VCaP (cell line): ENCODE data around the gene PRSS3.
A peak's percentile ranks its signal among the peaks of the same experiment; 100 is the strongest.

ENCODE experiments used
- H3K27ac ChIP-seq: fragments of 450-650 bp; 2 replicates; pipeline ENCODE4 v1.5.1; 2017
- CTCF ChIP-seq: fragments of 450-650 bp; conservative IDR thresholded peaks from 2 replicates; pipeline ENCODE4 v1.5.1; 2017; ENCODE audit warnings: mild to moderate bottlenecking, moderate library complexity

Gene PRSS3

DNA sequence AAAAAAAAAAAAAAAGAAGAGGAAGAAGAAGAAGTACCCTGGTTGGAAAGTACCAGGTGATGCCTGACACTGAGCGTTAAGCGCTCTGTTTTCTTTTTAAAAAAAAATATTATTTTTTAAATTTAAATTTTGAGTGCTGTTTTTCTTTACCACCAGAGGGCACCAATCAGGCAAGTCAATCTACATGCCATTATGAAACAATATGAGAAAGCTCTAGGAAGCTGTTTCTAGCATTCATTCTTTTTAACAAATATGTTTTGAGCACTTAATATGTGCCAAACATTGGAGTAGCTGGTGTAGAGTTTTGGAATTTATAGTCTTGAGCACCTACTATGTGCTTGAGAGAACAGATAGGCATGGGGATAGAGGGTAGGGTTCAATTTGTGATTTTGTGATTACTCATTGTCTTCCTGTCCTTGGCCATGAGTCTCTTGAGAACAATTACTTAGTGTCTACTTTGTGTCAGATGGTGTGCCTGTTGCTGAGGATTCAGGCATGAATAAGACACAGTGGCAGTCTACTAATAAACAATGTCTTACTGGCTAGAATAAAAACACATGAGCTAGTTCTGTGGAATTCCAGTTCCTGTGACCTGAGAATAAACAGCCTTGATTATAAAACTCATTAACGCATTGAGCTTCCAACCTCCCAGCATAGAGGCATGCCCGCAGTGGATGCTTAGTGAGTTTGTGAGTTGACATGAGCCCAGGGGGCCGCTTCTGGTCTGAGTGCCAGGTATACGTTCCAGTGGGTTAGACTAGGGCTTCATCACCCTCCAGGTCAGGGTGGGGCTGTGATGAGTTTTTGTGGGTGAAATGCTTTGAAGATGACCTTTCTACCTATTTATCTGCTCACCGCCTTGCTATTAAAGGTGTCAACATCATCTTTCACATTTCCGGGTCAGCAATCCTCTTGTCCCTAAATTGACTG lies 18.6 kb downstream of the PRSS3 start:
- H3K27ac ChIP-seq: no peak overlapping the region
- peak; percentile 88 for TF ChIP-seq CTCF

DNA sequence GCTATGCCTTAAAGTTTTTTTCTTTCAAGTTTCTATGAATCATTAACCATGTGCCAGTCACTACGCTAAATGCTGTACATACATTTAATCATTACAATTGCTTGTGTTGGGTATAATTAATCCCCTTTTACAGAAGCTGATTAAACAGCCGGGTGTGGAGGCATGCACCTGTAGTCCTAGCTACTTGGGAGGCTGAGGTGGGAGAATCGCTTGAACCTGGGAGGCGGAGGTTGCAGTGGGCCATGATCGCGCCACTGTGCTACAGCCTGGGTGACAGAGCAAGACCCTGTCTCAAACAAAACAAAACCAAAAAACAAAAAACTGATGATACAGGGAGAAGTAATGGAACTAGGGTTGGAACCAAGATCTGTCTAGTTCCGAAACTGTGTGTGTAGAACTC lies 20.4 kb downstream of the PRSS3 start:
- TF ChIP-seq CTCF: no peak
- H3K27ac ChIP-seq: peak overlapping the region; percentile 100

GRCh38 chr9:33816327-33817252 lies 21.2 kb downstream of the PRSS3 start, which contains the start of gene UBE2R2:
Gene UBE2R2 (plus strand): TSS chr9:33817160. CDS start chr9:33817758, 598 bp downstream.
- no peak for TF ChIP-seq CTCF
- H3K27ac ChIP-seq: peak within 1 kb of the TSS; percentile 100

DNA sequence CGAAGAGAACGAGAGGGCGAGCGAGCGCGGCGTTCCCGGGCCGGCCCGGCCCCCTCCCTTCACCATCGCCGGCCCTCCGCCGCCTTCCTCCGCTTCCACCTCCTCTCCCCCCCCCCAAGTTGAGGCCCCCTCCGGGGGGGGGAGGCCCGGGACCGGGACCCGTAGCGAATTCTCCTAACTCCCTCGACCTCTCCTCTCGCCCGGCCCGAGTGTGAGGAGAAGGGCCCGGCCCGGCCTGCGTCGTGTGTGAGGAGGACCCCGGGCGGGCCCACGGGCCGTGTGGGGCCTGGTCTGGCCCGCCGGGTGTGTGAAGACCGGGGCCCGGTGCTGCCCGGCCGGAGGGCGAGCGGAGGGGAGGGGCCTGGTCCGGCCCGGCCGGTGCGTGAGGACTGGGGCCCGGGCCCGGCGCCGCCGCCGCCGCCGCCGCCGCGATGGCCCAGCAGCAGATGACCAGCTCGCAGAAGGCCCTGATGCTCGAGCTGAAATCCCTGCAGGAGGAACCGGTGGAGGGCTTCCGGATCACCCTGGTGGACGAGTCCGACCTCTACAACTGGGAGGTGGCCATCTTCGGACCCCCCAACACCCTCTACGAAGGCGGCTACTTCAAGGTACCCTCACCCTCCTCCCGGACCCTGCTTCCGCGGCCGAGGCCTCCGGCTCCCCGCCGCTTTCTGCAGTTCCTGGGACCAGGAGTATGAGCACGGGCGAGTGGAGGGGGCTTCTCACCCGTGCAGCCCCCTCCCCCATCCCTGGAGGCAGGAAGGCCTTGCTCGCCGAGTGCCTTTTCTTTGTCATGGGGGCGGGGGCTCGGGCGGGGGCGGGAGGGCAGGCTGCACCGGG lies 22.2 kb downstream of the PRSS3 start:
- H3K27ac ChIP-seq: peak overlapping the region; percentile 100
- peak; percentile 41 for TF ChIP-seq CTCF

- TF ChIP-seq CTCF: no peak
- peak overlapping the region; percentile 100 for H3K27ac ChIP-seq
Observed at GRCh38 chr9:33818167-33818846, 22.9 kb downstream of the PRSS3 start.

DNA sequence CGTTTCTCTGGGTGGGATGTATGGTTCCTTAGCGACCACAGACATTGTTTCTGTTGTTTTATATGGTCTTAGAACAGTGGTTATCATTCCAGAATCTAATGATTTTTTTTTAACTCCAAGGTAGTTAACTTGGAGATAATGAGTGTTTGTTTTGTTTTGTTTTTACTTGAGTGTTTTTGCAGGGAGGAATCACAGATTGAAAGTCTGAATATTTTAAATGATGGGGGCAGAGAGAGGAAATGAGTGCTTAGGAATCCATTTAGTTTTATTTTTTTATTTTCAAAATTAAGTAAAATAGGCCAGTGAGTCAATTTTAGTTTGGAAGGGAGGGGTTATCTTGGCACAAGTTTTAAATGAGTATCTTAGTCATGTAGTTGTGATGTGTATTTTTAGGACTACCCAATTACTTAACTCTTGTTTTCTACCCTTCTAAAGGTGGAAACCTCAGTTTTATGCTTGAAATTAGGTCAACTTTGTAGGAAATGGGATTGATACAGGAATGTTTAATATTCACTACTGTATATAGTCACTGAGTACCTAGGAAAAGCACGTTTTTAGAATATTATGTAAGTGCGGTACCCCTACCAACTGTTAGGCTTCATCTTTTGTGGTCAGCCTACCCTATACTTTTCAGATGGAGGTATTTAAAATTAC lies 23.6 kb downstream of the PRSS3 start:
- peak overlapping the region; percentile 100 for H3K27ac ChIP-seq
- TF ChIP-seq CTCF: no peak
